Right lobe of liver (tissue), 6 donors: ENCODE results near the gene SPAAR. TPM values are rescaled to one million over a fixed set of nuclear protein-coding genes. Genes with fewer than 3 reads are reported as not detected.
A peak's percentile ranks its signal among the peaks of the same experiment; 100 is the strongest.

Source experiments
- ATAC-seq, 4 donors: fragments of 200-7000 bp; cut with Tn5 transposase; one replicate each; pipeline ENCODE4 v1.9.1; 2020; ENCODE audit warnings: mild to moderate bottlenecking in 4 of 4, moderate library complexity in 4 of 4
- DNase-seq, 3 donors: peaks; one replicate each; pipeline ENCODE4 v3.0.0-alpha.2; 2020
- H3K27ac ChIP-seq, 3 donors: fragments of 200-600 bp; one replicate each; pipeline ENCODE4 v1.8.0; 2022
- H3K27me3 ChIP-seq, 2 donors: fragments of 200-600 bp; one replicate each; pipeline ENCODE4 v1.8.0; 2022
- H3K36me3 ChIP-seq, 4 donors: fragments of 200-600 bp; sonication (generic) in 1 of 4; one replicate each; pipeline versions ENCODE4 v1.5.1 to v1.8.0; 2017 to 2022; ENCODE audit warnings: control low read depth in 1 of 4
- H3K4me1 ChIP-seq, 4 donors: fragments of 200-600 bp; sonication (generic) in 1 of 4; one replicate each; pipeline versions ENCODE4 v1.5.1 to v1.8.0; 2017 to 2022; ENCODE audit warnings: control low read depth in 1 of 4
- H3K4me3 ChIP-seq, 3 donors: fragments of 200-600 bp; one replicate each; pipeline ENCODE4 v1.8.0; 2022
- H3K9me3 ChIP-seq, 4 donors: fragments of 200-600 bp; sonication (generic) in 1 of 4; one replicate each; pipeline versions ENCODE4 v1.5.1 to v1.8.0; 2017 to 2022; ENCODE audit warnings: control low read depth in 1 of 4
- CTCF ChIP-seq, 4 donors: fragments of 200-600 bp in 3 of 4; fragments of 450-650 bp in 1 of 4; IDR thresholded peaks; one replicate each; pipeline versions ENCODE4 v1.5.1 to v1.8.0; 2016 to 2022; ENCODE audit warnings: antibody characterized with exemption in 4 of 4, mild to moderate bottlenecking in 2 of 4
- POLR2A ChIP-seq: fragments of 450-650 bp; IDR thresholded peaks from one replicate; pipeline ENCODE4 v1.6.1; 2017; ENCODE audit warnings: antibody characterized with exemption, mild to moderate bottlenecking
- WGBS: methylation state at CpG from one replicate; pipeline ENCODE4 v1.1.6; 2018; ENCODE audit warnings: low coverage, low lambda C conversion rate; ENCODE audit not compliant: insufficient coverage; ENCODE audit errors: missing lambda C conversion rate; 5-methylcytosine and 5-hydroxymethylcytosine counted together
- intact Hi-C, 2 donors: fragments of 100-400 bp; cut with DNase I; formaldehyde crosslinking; loops; one replicate each; pipeline versions ENCODE4 v1.11.2 to v1.14.1; 2022
- total RNA-seq, 6 experiments: library from RNA; depleted of rRNA in 2 of 6; stranded (reverse); fragments of >200 nt in 2 of 6; fragmentation: NEBNext Ultra II Directional in 3 of 6; extraction: Animal tissue kit (Norgen Biotek cat#: 25700) in 3 of 6; gene quantifications; one replicate each; pipeline versions ENCODE4 v1.1.0 to v1.2.4, GENCODE V29; 2016 to 2023
- donor health status: DM: no; HTN: yes; CAD: no.
- donor health status: DM: no; HTN: no; CAD: no.
- donor health status: DM: no; HTN: no; CAD: no.
- donor health status: DM: no; HTN: yes; CAD: no.
- donor health status: DM: no; HTN: yes; CAD: no.

SPAAR gene
- total RNA-seq, 6 experiments from 2014 or later = 0.37 to 1.4 (median 0.84) TPM

- Histone ChIP-seq H3K27ac (no peak overlapping the region), H3K4me3 (no peak overlapping the region), H3K9me3 (no peaks in the 10 kb centered on the region), H3K27me3 (no peaks in the 10 kb centered on the region), H3K4me1 (peaks cover 0 to 9% (median 2%) of the 10 kb centered on the region in 4 donors), H3K36me3 (no peaks in the 10 kb centered on the region)
- WGBS = 86% methylated on average over 7 of the region's 8 CpGs
- TF ChIP-seq POLR2A = no peak
- no peak for TF ChIP-seq CTCF (IDR thresholded peaks at IDR 0.05)
- ATAC-seq (no peak), DNase-seq (no peak)
- intact Hi-C loops = loop anchor here in 1 of 2 donors (5.0 kb wide), 1 partner anchor 32 kb away; the partner anchor contains the start of genes HRCT1 and SPAAR
These were observed 30.5 kb downstream of the SPAAR start for GRCh38 chr9:35939679-35940250.

DNA sequence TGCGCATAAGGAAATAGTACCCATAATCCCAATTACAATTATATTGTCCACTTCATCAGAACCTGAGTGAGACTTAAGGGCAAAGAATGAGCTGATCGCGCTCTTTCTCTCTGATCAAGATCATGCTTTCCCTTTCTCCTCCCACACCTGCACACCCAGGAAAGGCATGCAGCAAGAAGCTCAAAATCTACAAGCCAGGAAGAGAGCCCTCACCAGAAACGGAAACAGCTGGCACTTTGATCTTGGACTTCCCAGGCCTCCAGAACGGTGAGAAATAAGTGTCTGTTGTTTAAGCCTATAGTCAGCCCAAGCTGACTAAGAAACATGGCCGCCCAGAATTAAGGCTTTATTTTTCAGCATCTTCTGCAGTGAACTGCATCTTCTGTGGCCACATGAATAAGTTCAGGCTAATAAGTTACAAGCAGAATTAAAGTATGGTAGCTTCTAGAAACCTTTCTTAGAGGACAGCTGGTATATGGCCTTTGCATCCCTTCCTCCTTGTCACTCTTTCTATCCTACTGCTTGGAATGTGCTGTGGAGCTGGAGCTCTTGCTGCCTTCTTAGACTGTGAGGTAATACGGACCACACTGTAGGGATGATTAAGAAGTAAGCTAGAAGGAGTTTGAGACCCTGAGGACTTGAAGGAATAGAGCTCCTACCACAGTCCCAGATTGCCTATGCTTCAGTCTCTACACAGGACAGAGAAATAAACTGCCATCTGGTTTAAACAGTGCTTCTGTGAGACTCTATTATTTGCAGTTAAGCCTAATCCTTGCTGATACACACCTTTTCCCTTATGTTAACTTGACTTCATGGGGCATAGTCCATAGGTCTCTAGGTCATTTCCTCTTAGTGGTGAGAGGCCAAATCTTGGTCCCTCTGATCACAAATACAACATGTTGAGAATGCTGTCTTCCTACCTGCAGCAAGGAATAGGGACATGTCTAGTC lies 31.4 kb downstream of the SPAAR start:
- intact Hi-C loops = loop anchor here in 1 of 2 donors (5.0 kb wide), 1 partner anchor 33 kb away; the partner anchor contains the start of genes HRCT1 and SPAAR
- TF ChIP-seq POLR2A (no peak), CTCF (IDR thresholded peaks at IDR 0.05) (no peak)
- Histone ChIP-seq H3K27me3 (no peaks in the 10 kb centered on the region), H3K36me3 (no peaks in the 10 kb centered on the region), H3K4me1 (peaks cover 0 to 10% (median 2%) of the 10 kb centered on the region in 4 donors), H3K4me3 (no peak overlapping the region), H3K27ac (peak overlapping the region in 1 of 3 donors; percentile 13), H3K9me3 (no peaks in the 10 kb centered on the region)
- DNase-seq (no peak), ATAC-seq (peak in 3 of 4 donors; percentile 50 to 71 (median 70))
- WGBS = 70% methylated on average over 7 of the region's 7 CpGs

DNA sequence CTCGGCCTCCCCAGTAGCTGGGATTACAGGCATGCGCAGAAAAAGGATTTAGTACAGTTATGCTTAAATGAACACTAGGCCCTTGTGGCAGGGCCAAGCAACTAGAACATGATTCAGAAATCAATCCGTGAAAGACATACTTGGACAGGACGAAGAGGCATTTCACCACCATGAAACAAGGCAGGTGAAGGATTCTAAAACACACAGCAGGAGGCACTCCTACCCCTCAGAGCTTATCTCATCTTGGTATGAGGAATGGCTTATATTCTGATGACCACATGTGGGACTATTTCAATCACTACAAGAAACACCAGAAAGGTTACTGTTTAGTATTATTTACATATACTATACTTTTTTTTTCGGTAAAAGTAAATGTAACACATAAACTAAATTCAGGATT lies 33.0 kb downstream of the SPAAR start:
- Histone ChIP-seq H3K4me3 (no peak overlapping the region), H3K27ac (no peak overlapping the region), H3K4me1 (peaks cover 0 to 14% (median 2%) of the 10 kb centered on the region in 4 donors), H3K36me3 (no peaks in the 10 kb centered on the region), H3K27me3 (no peaks in the 10 kb centered on the region), H3K9me3 (no peaks in the 10 kb centered on the region)
- ATAC-seq (no peak), DNase-seq (no peak)
- 68% methylated on average over 4 of the region's 5 CpGs for WGBS
- TF ChIP-seq POLR2A (no peak), CTCF (IDR thresholded peaks at IDR 0.05) (no peak)
- intact Hi-C loops = loop anchor here in 1 of 2 donors (5.0 kb wide), 1 partner anchor 35 kb away; the partner anchor contains the start of genes HRCT1 and SPAAR

DNA sequence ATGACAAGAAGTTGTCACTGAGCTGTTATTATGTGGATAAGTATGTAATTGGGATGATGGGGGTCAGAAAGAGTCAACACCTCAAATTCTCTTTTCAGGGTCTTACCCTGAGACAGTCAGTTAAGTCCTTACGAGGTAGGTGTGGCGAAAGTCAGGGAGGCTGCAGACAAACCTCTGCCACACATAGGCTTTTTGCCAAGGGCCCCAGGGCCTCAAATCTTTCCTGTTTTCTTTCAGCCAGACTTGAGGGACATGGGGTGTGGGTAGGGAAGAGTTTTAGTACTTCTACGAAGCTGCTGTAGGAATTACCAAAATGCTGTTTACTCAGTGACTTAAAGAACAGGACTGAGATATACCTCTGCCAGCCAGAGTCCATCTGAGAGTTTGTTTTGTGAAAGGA lies 34.9 kb downstream of the SPAAR start:
- no peak for ATAC-seq
- no peak for TF ChIP-seq POLR2A
- no peak for TF ChIP-seq CTCF (IDR thresholded peaks at IDR 0.05)
- WGBS = 76% methylated on average over 2 of the region's 3 CpGs
- peaks cover 0 to 14% (median 2%) of the 10 kb centered on the region in 4 donors for H3K4me1 ChIP-seq
- H3K4me3 ChIP-seq = no peak overlapping the region
- no peaks in the 10 kb centered on the region for H3K9me3 ChIP-seq
- intact Hi-C loops = loop anchor here in 1 of 2 donors (5.0 kb wide), 1 partner anchor 37 kb away; the partner anchor contains the start of genes HRCT1 and SPAAR
- no peak overlapping the region for H3K27ac ChIP-seq
- no peak for DNase-seq
- no peaks in the 10 kb centered on the region for H3K36me3 ChIP-seq
- H3K27me3 ChIP-seq = no peaks in the 10 kb centered on the region
